Cardiac septum (tissue), 1 donor: ENCODE results near the gene ARSD. TPM values are rescaled to one million over a fixed set of nuclear protein-coding genes. Genes with fewer than 3 reads are reported as not detected.

Source experiments
- DNase-seq: peaks from one replicate; pipeline ENCODE4 v3.0.0-alpha.2; 2020; ENCODE audit warnings: low spot score
- intact Hi-C: fragments of 100-400 bp; cut with DNase I; formaldehyde crosslinking; loops from one replicate; pipeline ENCODE4 v1.14.0; 2022
- total RNA-seq: library from RNA; stranded (reverse); fragmentation: NEBNext Ultra II Directional; extraction: Animal tissue kit (Norgen Biotek cat#: 25700); gene quantifications from one replicate; pipeline ENCODE4 v1.2.1, GENCODE V29; 2021
- donor health status: DM: no; HTN: no; CAD: no.

The ARSD gene
- total RNA-seq, 1 donor from 2014 or later, result 15.7 TPM

GRCh38 chrX:2867206-2867605 is 61.9 kb downstream of the ARSD start:
- DNase-seq, result no peak
- intact Hi-C loops, result no loop called here

GRCh38 chrX:2863646-2864045 is 65.5 kb downstream of the ARSD start:
- DNase-seq, result no peak
- intact Hi-C loops, result no loop called here

- no peak for DNase-seq
- intact Hi-C loops, result no loop called here
Observed at GRCh38 chrX:2862404-2862803, 66.7 kb downstream of the ARSD start.

- intact Hi-C loops, result no loop called here
- DNase-seq, result no peak
Observed at GRCh38 chrX:2859197-2859797, 69.8 kb downstream of the ARSD start.

GRCh38 chrX:2857566-2857965 is 71.6 kb downstream of the ARSD start:
- intact Hi-C loops, result no loop called here
- DNase-seq, result no peak

- intact Hi-C loops, result no loop called here
- DNase-seq, result no peak
Observed at GRCh38 chrX:2855761-2856160, 73.4 kb downstream of the ARSD start.

- intact Hi-C loops, result no loop called here
- DNase-seq, result no peak
Observed at GRCh38 chrX:2854918-2855317, 74.2 kb downstream of the ARSD start.

Other genes with a start within 250 kb of the ARSD start
- 327 TPM for gene CD99, start 238.0 kb downstream of the ARSD start, total RNA-seq
- 2.6 TPM for gene XG, start 177.3 kb downstream of the ARSD start, total RNA-seq
- gene GYG2, start 100.4 kb downstream of the ARSD start, total RNA-seq, result 1.3 TPM
- not detected for gene ARSH, start 77.2 kb upstream of the ARSD start, total RNA-seq
- gene ARSF, start 112.1 kb upstream of the ARSD start, total RNA-seq, result not detected